Fibroblast of the aortic adventitia (primary cell): ENCODE measurements around the gene CCR6. TPM values are rescaled to one million over a fixed set of nuclear protein-coding genes. Genes with fewer than 3 reads are reported as not detected.
"Not testable (repeated sequence)": the region's sequence is repeated elsewhere in the genome, so short reads cannot be mapped to it uniquely, and the experiment has no call there.

ENCODE experiments used
- DNase-seq: peaks from one replicate; pipeline ENCODE4 v3.0.0-alpha.2; 2010; ENCODE audit warnings: low read depth
- H3K4me3 ChIP-seq: 2 replicates; pipeline ENCODE4 v1.5.1; 2011; ENCODE audit warnings: low read depth, mild to moderate bottlenecking, control low read depth, low read length, moderate library complexity
- total RNA-seq: library from RNA; depleted of rRNA; stranded (reverse); fragments of >200 nt; gene quantifications from 2 replicates; pipeline ENCODE4 v1.2.3, GENCODE V29; 2012; ENCODE audit warnings: low replicate concordance
- TF ChIP-seq, protein P1 (sequence below): IDR thresholded peaks from 2 replicates; pipeline ENCODE4 v1.5.1; 2011; ENCODE audit warnings: mild to moderate bottlenecking, low read length, control low read depth, inconsistent platforms; ENCODE audit not compliant: insufficient read depth

Gene CCR6
- total RNA-seq, 1 donor = not detected

DNA sequence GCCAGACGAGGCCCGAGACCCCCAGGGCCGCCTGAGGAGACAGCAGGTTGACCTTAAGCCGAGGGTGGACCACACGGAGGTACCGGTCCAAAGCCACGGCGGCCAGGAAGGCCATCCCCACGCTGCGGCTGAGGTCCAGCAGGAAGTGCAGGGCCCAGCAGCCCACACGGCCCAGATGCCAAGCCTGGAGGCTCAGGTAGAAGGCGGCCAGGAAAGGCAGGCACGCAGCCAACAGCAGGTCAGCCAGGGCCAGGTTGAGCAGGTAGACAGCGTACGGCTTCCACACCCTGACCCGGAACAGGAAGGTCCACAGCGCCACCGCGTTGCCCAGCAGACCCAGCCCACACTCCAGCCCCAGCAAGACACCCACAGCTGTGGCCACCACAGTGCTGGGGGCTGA lies 34.5 kb downstream of the CCR6 start:
- no peak for DNase-seq
- TF ChIP-seq, protein P1, sequence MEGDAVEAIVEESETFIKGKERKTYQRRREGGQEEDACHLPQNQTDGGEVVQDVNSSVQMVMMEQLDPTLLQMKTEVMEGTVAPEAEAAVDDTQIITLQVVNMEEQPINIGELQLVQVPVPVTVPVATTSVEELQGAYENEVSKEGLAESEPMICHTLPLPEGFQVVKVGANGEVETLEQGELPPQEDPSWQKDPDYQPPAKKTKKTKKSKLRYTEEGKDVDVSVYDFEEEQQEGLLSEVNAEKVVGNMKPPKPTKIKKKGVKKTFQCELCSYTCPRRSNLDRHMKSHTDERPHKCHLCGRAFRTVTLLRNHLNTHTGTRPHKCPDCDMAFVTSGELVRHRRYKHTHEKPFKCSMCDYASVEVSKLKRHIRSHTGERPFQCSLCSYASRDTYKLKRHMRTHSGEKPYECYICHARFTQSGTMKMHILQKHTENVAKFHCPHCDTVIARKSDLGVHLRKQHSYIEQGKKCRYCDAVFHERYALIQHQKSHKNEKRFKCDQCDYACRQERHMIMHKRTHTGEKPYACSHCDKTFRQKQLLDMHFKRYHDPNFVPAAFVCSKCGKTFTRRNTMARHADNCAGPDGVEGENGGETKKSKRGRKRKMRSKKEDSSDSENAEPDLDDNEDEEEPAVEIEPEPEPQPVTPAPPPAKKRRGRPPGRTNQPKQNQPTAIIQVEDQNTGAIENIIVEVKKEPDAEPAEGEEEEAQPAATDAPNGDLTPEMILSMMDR = no peak
- H3K4me3 ChIP-seq = no peak overlapping the region

DNA sequence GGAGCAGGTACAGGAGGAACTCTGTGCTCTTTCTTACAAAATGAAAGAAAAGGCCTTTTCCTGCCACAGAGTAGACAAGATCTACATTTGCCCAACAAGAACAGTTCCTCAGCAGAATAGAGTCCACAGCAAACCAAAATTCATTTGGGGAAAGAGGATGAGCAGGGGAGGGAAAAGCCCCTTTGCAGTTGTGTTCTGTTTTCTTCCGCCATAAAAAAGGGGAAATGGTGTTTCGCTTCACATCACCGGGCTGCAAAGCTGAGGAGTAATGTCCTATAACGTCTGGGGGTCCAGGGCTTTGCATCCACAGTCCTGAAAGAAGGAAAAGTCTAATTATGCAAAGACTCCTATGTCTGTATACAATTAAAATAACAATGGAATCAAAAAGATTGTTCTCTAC lies 35.0 kb downstream of the CCR6 start, which contains the start of gene GPR31:
GPR31 (minus strand) TSS at position 118 of the 400 bp plus-strand sequence. CDS start 149 bp downstream, outside the sequence.
- no peak within 1 kb of the TSS for H3K4me3 ChIP-seq
- TF ChIP-seq, protein P1 = no peak
- no peak for DNase-seq

DNA sequence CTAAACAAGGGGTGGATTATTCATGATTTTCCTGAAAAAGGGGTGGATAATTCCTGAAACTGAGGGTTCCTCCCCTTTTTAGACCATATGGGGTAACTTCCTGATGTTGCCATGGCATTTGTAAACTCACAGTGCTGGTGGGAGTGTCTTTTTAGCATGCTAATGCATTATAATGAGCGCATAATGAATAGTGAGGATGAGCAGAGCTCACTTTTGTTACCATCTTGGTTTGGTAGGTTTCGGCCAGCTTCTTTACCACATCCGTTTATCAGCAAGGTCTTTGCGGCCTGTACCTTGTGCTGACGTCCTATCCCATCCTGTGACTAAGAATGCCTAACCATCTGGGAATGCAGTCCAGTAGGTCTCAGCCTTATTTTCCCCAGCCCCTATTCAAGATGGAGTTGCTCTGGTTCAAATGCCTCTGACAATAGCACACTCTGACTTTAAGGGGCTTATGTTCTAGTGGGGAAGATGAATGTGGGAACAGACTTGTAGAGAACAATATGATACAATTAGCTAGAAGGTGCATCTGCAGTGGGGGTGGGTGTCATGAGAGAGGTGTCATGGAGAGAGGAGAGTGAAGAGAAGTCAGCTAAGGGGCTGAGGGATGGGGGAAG lies 39.1 kb downstream of the CCR6 start:
- no peak overlapping the region for H3K4me3 ChIP-seq
- TF ChIP-seq, protein P1 = no peak
- DNase-seq = no peak

DNA sequence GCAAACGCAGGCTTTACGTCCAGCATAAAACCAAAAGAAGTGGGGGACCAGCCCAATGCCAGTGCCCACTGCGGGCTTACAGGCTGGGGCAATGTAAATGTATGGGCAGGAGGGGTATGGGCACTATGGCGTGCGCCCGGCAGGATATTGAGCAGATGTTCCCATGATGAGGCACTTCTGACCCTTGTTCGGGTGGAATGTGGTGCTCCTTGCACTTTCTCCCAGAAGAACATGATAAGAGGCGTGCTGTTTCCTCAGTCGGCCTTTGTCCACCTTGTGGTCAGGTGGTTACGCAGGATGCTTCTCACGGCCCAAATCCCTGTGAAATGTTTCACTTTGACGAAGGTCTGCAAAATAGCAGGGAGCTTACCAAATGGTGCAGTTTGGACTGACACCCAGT lies 39.7 kb downstream of the CCR6 start:
- DNase-seq = no peak
- no peak overlapping the region for H3K4me3 ChIP-seq
- TF ChIP-seq, protein P1 = no peak

DNA sequence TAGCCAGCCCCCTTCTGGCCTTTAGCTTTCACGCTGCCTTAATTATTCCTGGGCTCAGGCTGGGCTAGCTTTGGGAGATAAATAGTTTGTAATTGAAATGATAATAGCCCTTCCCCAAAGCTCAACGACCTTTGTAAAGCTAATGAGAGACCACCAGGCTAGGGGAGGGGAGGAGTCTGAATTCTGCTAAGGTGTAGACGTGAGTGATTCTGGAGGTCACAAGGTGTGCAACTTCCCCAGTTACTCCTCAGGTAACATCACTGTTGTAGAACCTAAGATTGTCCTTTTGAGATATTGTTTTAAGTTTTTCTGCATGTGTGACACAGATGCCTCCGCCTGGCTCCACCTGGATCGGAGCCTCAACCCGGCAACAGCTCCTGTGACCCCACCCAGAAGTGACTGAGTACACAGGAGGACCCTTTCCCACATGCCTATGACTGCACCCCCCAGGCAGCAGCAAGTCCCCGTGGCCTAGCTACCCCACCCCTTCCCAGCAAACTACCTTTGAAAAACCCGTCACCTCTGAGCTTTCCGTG lies 40.6 kb downstream of the CCR6 start:
- TF ChIP-seq, protein P1 = no peak
- no peak for DNase-seq
- no peak overlapping the region for H3K4me3 ChIP-seq

DNA sequence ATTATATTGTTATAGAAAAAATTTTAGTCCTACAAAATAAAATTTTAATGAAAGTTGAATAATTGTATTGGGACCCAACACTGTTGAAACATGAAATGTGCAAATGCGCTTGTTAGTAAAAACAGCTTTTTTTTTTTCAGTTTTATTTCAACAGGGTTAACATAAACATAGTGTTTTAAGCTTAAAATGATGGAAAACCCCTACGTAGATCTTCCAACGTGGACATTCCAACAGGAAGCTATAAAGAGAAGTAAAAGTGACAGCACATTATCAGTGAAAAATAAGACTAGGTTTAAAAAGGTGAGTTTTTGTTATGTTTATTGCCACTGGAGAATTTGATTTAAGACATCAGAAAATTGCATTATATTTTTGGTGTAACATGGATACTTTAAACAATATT lies 41.4 kb downstream of the CCR6 start:
- TF ChIP-seq, protein P1 = no peak
- H3K4me3 ChIP-seq = no peak overlapping the region
- no peak for DNase-seq

DNA sequence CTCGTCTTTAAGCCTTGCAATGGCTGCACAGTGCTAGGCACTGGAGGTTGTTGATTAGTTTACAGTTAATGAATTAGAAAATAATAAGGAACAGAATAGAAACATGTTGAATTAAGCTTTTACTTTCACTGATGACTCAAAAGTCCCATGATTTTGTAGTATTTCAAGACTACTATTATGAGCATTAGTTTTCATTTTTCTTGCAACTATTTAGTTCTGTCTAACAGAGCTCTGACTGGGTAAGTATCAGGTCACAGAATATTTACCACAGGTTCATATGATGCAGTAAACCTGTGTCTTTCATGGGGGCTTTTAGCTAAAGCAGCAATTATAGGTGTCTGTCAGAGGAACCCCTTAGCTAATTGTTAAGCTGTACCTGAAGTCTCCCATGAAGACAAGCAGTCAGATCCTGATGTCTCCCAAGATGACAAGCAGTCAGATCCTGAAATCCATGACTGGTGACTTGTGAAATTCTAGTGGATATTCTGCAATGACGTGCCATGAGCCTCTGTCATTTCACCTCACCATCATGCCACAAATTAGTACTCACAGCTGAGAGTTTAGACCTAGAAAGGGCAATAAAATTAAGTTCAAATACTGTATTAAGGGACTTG lies 43.1 kb downstream of the CCR6 start:
- DNase-seq = no peak
- no peak overlapping the region for H3K4me3 ChIP-seq
- TF ChIP-seq, protein P1 = no peak

DNA sequence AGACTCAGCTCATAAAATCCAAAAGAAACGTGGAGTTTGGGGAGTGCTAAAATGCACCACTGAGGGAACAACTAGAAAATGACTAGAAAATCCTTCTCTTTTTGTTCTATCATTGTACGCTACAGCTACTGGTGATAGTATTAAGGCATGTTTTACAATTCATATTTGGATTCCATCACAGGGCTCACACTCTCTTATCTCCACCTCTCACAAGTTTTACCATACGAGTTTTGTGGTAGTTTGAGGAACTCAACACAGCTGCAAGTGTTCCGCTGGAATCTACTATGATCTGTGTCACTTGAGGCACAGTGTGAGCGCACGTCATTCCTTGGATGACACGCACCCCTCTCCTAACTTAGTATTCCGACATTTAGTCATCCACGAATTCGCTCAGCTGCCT lies 44.8 kb downstream of the CCR6 start:
- H3K4me3 ChIP-seq, DNase-seq: not testable (repeated sequence)

DNA sequence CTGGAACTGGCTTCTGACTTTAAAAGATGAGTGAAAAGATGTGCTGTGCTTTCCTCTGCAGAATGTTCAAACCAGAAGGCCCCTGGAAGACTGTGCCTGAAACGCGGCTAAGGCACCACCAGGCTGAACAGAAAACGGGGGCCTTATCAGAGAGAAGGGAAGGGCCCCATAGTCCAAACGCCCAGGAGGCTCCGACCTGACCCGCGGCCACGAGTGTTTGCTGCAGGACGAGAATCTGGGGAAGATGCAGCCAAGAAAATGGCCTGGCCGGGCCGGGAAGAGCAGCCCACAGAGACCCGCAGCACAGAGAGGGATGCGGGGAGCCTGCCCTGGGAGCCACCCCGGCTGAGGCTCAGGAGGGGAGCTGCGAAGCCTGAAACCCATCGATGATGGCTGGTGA lies 45.4 kb downstream of the CCR6 start:
- not testable (repeated sequence) for H3K4me3 ChIP-seq

DNA sequence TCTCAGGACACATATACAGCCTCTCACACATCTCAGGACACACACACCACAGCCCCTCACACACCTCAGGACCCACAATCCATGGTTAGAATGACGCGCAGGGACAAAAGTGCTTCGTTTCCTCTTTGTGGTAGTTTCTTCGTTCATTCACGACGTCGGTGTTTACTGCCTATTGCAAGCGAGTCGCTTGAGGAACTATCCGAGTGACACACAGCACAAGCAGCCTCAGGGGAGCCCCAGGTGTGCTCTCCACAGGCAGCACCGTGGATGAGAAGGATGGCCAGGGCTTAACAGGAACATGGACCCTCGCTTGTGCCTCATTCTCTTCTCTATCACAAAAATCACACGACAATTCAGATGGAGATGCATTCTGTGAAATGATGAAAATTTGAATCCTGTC lies 47.0 kb downstream of the CCR6 start:
- DNase-seq, H3K4me3 ChIP-seq: not testable (repeated sequence)

More for the DNA sequence above, 45.4 kb downstream of the CCR6 start:
- not testable (repeated sequence) for DNase-seq
